GM21381 (cell line): ENCODE data around the gene CCDC102B.
"Not testable (repeated sequence)": the region's sequence is repeated elsewhere in the genome, so short reads cannot be mapped to it uniquely, and the experiment has no call there.

ENCODE experiments used
- ATAC-seq: cut with Tn5 transposase; IDR thresholded peaks from one replicate; pipeline ENCODE4 v1.9.1; 2021; ENCODE audit warnings: mild to moderate bottlenecking, moderate library complexity; ENCODE audit not compliant: unreplicated experiment

The CCDC102B gene

DNA sequence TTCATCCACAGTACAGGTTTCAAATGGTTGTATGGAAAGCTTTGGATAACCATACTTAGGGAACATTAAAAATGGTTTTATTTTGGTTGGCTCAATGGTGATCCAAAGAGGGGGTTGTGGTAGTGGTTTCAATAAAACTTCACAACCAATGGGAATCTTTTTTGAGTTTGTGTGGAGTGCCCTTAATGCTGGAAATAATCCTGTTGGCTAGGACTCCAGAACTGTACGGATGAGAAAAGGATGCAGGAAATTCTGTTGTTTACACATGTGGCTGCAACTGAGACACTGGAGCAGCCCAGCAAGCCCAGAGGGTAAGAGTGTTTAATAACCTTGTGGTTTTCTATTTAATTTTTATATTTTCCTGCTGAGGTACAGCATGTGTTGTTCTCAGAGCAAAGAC, at the start of gene CCDC102B:
Gene CCDC102B (plus strand): TSS at position 210 of the 400 bp plus-strand sequence. CDS start 38,684 bp downstream, outside the sequence.
- no peak for ATAC-seq

DNA sequence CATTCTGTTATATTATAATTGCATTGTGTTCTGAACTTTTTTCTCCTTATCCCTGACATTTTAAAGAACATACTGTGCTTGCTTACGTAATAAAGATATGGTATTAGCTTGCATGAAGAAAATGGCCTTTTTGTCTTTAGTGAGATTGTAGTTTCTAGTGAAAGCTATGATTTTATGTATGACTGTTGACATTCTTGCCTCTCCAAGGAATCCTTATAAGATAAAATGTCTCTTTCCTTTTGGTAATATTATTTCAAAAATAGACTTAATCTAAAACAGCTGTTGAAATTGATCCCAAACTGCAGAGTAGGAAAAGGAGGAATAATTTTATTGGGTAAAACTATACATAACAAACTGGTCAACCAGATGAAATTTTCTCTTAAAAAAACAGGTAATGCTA, 40.8 kb upstream of the CCDC102B start:
- no peak for ATAC-seq

DNA sequence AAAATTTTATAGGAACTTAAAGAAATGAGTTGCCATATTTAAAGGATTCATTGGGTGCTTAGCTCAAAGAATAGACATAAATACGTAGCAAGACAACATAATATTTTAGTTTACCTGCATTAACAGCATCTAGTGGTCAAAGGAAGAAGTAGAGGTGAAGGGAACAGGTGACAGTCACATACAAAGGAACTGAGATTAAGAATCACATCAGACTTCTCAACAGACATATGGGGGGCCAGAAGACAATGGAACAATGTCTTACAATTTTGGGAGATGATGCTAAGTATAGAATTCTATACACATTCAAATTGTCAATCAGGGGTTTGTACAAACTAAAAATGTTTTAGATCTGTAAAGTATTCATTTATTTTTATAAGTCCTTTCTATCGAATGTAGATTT, 38.6 kb upstream of the CCDC102B start:
- no peak for ATAC-seq

DNA sequence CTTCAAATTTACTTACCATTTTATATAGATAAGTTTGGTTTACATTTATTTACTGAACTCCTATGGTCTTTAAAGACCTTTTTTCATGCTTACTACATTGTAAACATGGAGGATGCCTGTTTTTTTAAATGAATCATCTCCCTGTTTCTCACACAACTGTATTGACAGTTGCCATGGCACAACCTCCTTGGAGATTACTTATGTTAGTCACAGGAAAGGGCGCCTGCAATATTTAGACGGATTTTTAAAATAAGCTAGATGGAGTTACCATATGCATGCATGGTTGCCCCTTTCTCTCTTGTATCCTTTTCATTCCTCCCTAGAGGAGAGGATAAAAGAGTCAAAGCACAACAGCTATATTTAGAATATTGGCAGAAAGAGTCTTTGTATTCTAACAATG, 34.8 kb upstream of the CCDC102B start:
- ATAC-seq, result no peak

DNA sequence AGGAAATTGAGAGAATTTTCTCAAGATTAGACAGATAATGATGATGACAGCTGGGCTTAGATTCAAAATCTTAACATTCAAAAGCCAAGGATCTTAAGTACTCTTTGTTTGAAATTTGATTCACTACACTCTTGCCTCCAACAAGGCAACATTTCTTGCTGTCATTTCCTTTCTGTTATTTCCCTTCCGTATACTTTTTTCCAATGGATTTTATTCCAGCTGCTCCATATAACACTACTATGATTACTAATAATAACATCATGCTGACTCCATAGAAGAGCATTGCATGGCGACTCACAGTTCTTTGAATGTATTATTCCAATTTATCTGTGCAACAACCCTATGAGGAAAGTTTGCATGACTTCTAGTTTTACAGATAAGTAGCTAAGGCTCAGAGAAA, 33.9 kb upstream of the CCDC102B start:
- ATAC-seq, result no peak

DNA sequence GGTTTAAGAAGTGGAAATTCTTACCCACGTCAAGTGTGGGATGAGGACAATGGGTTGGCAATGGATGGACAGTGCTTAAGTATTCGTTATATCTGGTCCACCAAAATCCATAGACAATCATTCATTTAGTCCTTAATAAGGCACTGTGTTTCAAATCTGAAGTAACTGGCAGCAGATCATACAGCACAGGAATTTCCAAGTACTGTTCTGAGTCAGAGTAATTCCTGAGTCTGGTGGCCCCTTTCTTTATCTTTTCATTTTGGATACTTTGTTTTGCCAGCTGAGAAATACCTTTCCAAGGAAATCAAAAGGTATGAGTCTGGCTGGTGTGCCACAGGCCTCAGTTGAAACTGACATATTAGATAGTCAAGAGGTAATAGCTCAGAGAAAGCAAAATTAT, 31.4 kb upstream of the CCDC102B start:
- ATAC-seq, result no peak

DNA sequence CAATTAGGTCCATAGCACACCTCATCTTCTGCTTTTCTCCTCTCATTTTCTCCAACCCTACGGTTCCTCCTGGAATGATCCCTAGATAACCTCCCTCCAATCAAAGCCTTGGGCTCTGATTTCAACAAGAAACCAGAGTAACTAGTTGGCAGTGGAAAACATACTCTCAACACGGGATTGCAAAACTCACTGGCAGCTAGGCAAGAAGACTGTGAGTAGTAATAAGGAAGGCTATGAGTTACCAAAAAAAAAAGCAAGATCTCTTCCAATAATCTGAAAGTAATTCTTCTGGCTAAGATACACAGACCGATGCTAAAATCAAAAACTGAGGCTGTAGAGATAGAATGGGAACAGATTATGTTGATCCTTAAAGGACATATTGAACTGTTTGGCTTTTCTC, 28.4 kb upstream of the CCDC102B start:
- no peak for ATAC-seq

DNA sequence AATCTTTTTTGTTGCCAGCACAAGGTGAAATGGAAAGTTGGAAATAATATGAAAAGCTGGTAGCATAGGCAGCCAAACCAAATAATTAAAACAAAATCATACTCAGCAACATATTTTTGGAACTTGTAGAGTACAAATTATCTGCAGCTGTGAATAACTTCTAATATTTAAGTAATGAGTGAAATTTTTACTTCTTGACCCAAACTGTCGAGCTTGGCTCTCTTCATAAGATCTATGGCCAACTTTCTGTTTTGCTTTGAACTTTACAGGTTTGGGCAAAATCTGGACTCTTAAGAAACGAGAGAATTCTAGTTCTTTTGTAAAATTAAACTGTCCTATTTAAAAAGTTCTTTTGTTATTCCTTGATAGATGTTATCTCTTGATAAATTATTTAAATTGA, 25.6 kb upstream of the CCDC102B start:
- no peak for ATAC-seq

DNA sequence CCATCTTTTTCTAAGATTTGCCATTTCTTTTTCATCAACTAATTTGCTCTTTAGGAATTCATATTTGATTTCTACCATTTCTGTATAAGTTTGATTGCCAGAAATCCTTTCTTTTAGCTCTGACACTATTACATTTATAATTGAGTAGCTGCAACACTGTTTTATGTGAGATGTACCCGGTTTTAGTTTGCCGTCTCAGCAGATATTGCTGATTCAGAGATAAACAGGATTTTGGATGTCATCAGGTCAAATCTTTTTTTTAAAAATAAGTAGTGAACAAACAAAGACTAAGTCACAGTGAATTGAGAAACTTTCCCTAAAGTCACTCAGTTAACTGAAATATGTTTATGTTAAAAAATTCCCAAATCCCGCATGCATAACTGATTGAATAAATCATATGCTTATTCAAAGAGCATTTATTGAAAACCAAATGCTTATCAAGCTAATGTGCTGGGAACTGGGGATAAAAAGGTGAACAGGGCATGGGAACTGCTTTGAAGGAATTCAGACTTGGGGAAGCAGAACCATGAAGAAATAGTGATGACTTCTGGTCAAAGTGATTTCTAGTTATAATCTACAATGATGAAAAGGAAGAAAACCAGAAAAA, 19.5 kb upstream of the CCDC102B start:
- no peak for ATAC-seq

DNA sequence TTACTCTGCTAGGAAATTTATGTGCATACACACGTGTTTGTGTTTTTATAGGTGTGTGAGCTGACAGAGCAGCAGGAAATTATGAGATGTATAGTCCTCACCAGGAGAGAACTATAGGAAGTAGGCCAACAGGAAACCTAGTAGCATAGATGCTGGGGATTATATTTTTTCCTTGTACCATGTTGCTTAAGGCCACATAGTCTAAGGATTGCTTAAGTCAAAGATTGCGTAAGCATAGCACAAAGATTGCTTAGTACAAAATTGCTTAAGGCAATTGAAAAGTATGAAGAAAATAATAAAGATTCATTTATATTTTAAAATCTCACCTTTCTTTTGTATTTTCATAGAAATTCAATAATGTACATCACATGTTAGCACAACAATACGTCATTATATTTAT, 18.7 kb upstream of the CCDC102B start:
- ATAC-seq, result no peak

DNA sequence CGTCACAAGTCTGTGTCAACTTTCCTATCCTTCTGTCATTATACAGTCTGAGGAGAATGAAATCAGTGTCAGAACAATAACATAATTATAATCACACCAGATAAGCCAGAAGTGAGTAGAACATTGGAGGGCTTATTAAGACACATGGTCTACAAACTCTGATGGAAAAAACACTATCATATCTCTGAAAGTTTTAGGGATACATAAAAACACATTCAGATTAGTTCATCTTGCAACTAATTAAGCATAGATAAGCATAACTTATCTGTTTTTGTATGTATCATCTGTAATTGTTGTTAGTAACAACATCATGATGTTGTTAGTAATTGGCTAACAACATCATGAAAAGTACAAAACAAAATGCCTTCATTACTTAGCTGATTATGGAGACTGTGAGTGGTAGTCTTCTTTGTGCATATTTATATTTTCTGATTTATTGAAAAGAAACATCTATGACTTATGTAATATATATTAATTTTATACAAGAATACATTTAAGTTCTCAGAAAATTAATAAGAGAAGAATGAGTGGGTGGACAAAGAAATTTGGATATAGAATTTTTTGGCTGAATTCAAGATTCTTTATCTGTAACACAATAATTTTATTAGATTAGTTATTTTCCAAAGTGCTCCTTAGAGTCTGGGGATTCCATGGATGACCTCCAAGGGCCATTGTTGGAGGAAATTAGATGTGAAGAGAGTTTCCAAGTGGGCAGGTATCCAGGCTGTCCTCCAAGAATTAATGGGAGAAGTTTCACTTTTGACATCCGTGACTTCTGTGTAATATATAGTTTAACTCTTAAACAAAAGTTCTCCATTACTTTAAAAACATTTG, 16.9 kb upstream of the CCDC102B start:
- no peak for ATAC-seq

DNA sequence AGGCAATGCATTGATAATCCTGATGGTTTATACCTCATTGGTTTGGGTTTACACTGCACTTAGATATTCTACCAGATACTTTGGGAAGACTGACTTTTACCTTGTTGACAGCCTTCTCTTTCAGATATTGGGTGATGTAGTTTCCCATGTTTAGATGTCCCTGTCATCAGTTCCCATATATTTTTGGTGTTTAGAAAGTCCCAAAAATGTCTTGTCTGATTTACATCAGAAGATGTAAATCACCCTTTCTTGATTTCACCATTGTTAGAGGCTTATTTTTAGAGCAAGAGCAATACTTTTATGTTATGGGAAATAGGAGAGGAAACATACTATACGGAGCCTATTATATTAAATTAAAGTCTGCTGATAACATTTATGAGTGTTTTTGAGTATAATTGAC, 14.4 kb upstream of the CCDC102B start:
- ATAC-seq, result no peak

DNA sequence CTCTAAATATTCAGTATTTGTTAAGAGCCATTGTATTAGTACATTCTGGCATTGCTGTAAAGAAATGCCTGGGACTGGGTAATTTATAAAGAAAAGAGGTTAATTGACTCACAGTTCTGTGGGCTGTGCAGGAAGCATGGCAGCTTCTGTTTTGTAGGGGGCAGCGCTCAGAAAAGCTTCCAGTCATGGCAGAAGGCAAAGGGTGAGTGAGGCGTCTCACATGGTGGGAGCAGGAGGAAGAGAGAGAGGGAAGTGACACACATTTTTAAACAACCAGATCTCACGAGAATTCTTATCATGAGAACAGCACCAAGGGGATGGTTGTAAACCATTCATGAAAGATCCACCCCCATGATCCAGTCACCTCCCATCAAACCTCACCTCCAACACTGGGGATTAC, 13.8 kb upstream of the CCDC102B start:
- no peak for ATAC-seq

DNA sequence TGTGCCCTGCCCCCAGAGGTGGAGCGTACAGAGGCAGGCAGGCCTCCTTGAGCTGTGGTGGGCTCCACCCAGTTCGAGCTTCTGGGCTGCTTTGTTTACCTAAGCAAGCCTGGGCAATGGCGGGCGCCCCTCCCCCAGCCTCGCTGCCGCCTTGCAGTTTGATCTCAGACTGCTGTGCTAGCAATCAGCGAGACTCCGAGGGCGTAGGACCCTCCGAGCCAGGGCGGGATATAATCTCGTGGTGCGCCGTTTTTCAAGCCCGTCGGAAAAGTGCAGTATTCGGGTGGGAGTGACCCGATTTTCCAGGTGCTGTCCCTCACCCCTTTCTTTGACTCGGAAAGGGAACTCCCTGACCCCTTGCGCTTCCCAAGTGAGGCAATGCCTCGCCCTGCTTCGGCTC, 7.6 kb upstream of the CCDC102B start:
- not testable (repeated sequence) for ATAC-seq

DNA sequence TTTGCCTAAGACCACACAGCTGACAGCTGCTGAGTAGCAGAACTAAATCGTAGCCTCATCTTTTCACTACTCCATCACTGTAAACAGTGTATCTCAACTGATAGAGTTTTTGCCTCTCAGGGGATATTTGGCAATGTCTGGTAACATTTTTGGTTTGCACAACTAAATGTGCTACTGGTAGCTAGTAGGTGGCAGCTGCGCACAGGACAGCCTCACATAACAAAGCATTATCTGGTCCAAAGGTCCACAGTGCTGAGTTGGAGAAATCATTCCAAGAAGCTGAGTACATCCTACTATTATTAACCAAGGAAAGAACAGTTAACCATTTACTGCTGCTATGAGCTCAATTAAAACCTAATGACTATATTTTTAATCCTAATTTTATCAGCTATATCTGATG, 6.1 kb upstream of the CCDC102B start:
- ATAC-seq, result no peak

DNA sequence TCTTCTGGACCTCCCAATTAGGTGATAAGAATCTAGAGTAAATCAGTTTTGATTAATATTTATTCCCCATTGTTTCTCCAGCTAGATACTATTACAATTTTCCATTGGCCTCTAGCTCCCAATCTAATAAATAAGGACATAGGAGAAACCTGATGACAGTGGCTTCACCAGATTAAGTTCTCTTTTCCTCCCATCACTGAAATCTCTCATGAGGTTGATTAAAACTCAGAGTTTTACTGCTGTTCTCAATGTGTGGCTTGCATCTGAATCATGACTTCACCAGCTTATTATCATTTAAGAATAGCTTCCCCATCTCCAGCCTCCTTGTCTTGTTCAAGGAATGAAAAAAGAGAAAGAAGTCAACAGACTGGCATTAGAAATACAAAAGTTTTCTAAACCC, 3.9 kb upstream of the CCDC102B start:
- no peak for ATAC-seq

DNA sequence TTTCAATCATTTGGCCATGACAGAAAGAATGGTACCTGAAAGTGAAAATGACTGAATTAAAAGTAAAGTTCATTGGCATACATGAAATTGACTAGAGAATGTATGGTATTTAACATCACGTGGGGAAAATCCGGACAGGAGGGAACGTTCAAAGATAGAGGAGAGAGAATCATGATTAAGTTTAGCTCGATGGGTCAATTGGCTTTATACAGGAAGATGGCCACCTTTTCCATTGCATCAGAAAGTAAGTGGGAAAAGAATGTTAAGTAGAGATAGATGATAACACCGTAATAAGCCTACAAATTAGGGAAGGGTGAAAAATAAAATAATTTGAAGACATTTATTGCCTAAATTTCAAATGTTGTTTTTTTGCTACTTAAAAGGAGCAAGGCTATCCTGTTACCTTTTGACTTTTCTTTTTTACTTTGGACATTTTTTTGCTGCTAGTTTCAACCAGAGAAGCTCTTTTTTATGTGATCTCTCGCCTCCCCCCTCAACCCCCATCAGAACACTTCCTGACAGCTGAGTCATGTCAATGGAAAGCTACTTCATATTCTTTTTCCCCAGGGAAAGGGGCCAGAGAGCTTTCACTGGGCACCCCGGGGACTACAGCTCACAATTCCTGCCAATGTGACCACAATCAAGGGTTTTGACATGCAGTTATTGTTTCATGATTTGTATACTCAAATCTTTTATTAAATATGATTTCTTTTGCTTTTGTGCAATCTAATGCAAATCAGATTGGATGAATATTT, 767 bp upstream of the CCDC102B start:
- ATAC-seq, result no peak

DNA sequence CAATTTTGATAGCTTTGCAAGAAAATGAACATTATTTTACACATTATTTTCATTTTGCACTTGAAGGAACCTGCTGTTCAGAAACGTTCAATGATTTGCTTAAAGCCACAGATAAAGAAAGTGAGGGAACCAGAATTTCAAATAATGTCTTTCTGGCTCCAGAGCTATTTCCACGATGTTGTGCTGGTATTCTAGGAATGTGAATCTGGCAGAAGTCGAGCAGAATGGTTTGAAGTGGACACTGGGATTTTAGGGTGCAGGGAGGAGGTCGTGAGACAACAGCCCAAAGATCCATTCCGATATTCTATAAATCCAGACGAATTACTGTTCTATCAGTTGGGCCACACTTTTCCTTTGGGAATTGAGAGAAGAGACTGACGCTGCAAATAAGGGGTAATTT, 2.2 kb downstream of the CCDC102B start:
- ATAC-seq, result no peak

DNA sequence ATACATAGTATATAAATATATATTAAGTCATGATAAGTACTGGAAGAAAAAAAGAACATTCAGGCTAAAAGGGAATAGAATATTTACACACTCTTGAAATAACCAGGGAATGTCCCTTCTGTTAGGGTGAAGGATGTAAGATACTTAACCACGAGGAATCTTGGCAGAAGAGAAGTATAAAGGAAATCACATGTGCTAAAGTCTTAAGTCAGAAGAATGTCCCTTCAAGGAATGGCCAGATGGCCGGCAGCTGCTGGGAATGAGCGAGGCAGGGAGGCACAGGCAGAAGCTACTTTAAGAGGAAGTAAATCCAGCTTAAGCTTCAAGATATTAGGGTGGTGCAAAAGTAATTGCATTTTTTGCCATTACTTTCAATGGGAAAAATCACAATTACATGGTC, 5.5 kb downstream of the CCDC102B start:
- no peak for ATAC-seq

DNA sequence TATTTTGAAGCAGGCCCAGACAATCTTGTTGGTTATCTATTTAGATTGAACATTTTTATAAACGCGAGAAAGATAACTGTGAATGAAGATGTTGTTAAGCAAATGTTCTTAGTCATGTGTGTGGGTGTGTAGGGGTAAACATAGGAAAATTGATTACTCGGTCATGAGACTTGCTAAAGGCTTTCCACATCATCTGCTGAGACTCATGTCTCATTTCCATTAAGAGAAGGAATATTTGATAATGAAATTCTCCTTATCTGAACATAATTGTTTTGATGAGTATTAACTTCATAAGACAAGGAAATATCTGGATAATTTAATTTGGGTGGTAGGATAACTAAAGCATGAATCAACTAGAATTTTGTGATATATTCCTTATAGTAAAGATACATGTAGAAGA, 19.7 kb downstream of the CCDC102B start:
- ATAC-seq, result no peak

DNA sequence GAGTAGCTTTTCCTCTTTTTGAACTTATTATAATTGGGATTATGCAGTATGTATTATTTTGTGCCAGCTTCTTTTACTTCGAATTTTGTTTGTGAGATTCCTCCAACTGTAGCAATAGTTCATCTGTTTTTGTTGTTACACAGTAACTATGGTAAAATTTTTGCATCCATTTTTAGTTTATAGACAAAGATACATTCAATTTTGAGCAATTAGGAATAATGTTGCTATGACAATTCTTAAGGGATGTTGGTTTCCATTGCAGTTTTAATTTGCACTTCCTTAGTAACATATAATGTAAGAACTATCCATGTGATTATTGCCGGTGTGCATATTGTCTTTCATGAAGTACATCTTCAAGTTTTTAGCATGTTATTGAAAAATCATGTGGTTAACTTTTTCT, 20.7 kb downstream of the CCDC102B start:
- ATAC-seq, result no peak

DNA sequence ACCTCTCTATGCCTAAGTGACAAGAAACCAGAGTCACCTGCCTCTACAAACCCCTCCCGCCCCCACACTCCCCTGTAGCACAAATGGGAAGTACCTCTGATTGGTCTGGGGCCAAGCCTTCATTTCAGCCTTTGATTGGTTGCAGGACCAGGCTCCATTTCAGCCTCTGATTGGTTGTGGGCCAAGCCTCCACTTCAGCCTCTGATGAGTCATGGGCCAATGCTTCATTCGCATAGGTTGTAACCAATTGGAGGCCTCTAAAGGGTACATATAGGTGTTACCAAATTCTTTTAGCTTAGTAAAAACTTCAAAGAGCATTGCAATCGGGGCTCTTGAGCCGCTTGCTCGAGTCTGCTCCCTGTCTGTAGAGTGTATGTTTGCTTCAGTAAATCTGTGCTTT, 25.0 kb downstream of the CCDC102B start:
- ATAC-seq, result no peak
